HepG2 (cell line): ENCODE results near the gene EPB41L2. TPM values are rescaled to one million over a fixed set of nuclear protein-coding genes. Genes with fewer than 3 reads are reported as not detected.

Experiments used
- CBX5 ChIP-seq: sonication (generic); formaldehyde crosslinking; IDR thresholded peaks from 2 replicates; pipeline ENCODE4 v1.4.0; 2020; ENCODE audit warnings: missing genetic modification reagents, borderline replicate concordance
- CHD2 ChIP-seq: IDR thresholded peaks from 2 replicates; pipeline ENCODE4 v1.6.1; 2011; ENCODE audit warnings: low read depth, low read length, improper control_type of control experiment
- FIP1L1 ChIP-seq: fragments of 200-400 bp; formaldehyde crosslinking; IDR thresholded peaks from 2 replicates; pipeline ENCODE4 v1.6.1; 2018; ENCODE audit warnings: low read depth, mild to moderate bottlenecking, low read length, moderate library complexity, borderline replicate concordance; ENCODE audit not compliant: insufficient read depth
- FOSL2 ChIP-seq: sonication (generic); formaldehyde crosslinking; IDR thresholded peaks from 2 replicates; pipeline ENCODE4 v1.4.0; 2020; ENCODE audit warnings: missing genetic modification reagents
- FOXA3 ChIP-seq: IDR thresholded peaks from 2 replicates; pipeline ENCODE4 v1.6.1; 2016; ENCODE audit warnings: missing genetic modification reagents, missing compliant biosample characterization
- FOXK1 ChIP-seq: sonication (generic); formaldehyde crosslinking; IDR thresholded peaks from 2 replicates; pipeline ENCODE4 v1.4.0; 2020; ENCODE audit warnings: low read depth, missing genetic modification reagents, borderline replicate concordance
- GTF3A ChIP-seq: sonication (generic); formaldehyde crosslinking; conservative IDR thresholded peaks from 2 replicates; pipeline ENCODE4 v1.4.0; 2020; ENCODE audit warnings: mild to moderate bottlenecking, missing genetic modification reagents
- KLF9 ChIP-seq: IDR thresholded peaks from 2 replicates; pipeline ENCODE4 v1.6.1; 2016; ENCODE audit warnings: low read depth
- MED1 ChIP-seq: sonication (generic); formaldehyde crosslinking; IDR thresholded peaks from 2 replicates; pipeline ENCODE4 v1.4.0; 2020; ENCODE audit warnings: missing genetic modification reagents
- MIXL1 ChIP-seq: IDR thresholded peaks from 2 replicates; pipeline ENCODE4 v1.6.1; 2016
- NR1H2 ChIP-seq: sonication (generic); formaldehyde crosslinking; IDR thresholded peaks from 2 replicates; pipeline ENCODE4 v1.8.1; 2022; ENCODE audit warnings: low read depth, missing genetic modification reagents, borderline replicate concordance
- PHF21A ChIP-seq: sonication (generic); formaldehyde crosslinking; IDR thresholded peaks from 2 replicates; pipeline ENCODE4 v1.5.0; 2020; ENCODE audit warnings: mild to moderate bottlenecking, missing genetic modification reagents
- POLR2A ChIP-seq, 2 experiments: IDR thresholded peaks; 2 replicates each; pipeline ENCODE4 v1.6.1; 2011; ENCODE audit warnings: low read depth in 2 of 2, low read length in 2 of 2, mild to moderate bottlenecking in 1 of 2, moderate library complexity in 1 of 2; ENCODE audit not compliant: insufficient read depth in 1 of 2
- ZNF160 ChIP-seq: sonication (generic); formaldehyde crosslinking; IDR thresholded peaks from 2 replicates; pipeline ENCODE4 v1.8.0; 2022; ENCODE audit warnings: mild to moderate bottlenecking, inconsistent platforms, missing genetic modification reagents
- ZNF496 ChIP-seq: sonication (generic); formaldehyde crosslinking; IDR thresholded peaks from 2 replicates; pipeline ENCODE4 v1.8.1; 2023; ENCODE audit warnings: mild to moderate bottlenecking, moderate library complexity, missing genetic modification reagents; ENCODE audit not compliant: insufficient replicate concordance
- polyA plus RNA-seq, 8 experiments: library from polyadenylated mRNA; depleted of rRNA in 3 of 8; stranded (reverse) in 7 of 8; unstranded in 1 of 8; fragments of >200 nt; fragmentation: Illumina TruSeq in 4 of 8; extraction: Trizol in 4 of 8; gene quantifications; 2 replicates each; pipeline versions ENCODE4 v1.2.1 to v1.2.3, GENCODE V29; 2011 to 2016; ENCODE audit warnings: low read depth in 4 of 8, missing spikeins in 1 of 8, mixed read lengths in 1 of 8; ENCODE audit not compliant: insufficient read depth in 1 of 8
- total RNA-seq, 5 experiments: library from RNA; depleted of rRNA; stranded (reverse); fragments of >200 nt; fragmentation: Illumina TruSeq; extraction: Trizol; gene quantifications; 2 replicates each; pipeline ENCODE4 v1.2.3, GENCODE V29; 2016; ENCODE audit warnings: low read depth in 1 of 5
- TF ChIP-seq, protein P1 (sequence below): sonication (generic); formaldehyde crosslinking; IDR thresholded peaks from 2 replicates; pipeline ENCODE4 v1.4.0; 2020; ENCODE audit warnings: missing genetic modification reagents, borderline replicate concordance
- TF ChIP-seq, protein P2 (sequence below): sonication (generic); formaldehyde crosslinking; IDR thresholded peaks from 2 replicates; pipeline ENCODE4 v1.4.0; 2020; ENCODE audit warnings: missing genetic modification reagents; ENCODE audit errors: not compliant biosample characterization
- TF ChIP-seq, protein P3 (sequence below): sonication (generic); formaldehyde crosslinking; IDR thresholded peaks from 2 replicates; pipeline ENCODE4 v1.4.0; 2020; ENCODE audit warnings: mild to moderate bottlenecking, missing genetic modification reagents
- TF ChIP-seq, protein P4 (sequence below): IDR thresholded peaks from 2 replicates; pipeline ENCODE4 v1.4.0; 2020; ENCODE audit warnings: mild to moderate bottlenecking, missing genetic modification reagents
- TF ChIP-seq, protein P5 (sequence below): IDR thresholded peaks from 2 replicates; pipeline ENCODE4 v1.6.1; 2016; ENCODE audit warnings: low read depth, control low read depth

The EPB41L2 gene
- total and polyA plus RNA-seq, 2 of the 13 experiments (the other 11 are each of a cell fraction or from before 2014, with no cell fraction given), result 41.7 to 56.4 TPM

DNA sequence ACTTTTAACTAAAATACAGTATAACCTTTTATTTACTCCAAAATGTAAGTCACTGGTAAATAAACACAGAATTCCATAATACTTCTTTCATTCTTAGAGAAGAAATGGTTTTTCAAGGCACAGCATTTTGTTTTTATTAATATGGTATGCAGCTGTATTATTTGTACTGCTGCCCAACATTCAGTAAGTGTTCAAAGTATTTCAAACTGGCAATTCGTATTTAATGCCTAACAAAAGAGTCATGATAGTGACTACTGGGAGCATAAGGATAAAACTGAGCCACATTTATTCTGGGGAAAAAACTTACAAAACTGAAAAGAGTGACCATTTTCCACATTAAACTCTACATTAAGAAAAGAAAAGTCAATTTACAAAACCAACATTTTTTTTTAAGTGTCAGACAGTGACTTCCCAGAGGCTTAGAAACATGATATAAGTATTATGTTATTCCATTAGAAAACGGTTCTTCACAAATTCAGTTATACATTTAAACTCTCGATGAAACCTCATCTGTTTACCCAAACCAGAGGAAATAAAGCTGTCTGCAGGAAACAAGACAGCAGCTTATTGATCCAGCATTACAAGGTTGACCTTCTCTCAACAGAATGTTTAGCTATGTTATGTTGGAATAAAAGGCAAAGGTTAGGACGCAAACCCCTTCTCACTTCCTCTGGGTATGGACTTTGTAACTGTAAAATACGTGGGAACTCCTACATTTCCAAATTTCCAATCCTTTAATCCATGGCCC lies 24.3 kb downstream of the EPB41L2 start (continued):
- TF ChIP-seq, protein P1, sequence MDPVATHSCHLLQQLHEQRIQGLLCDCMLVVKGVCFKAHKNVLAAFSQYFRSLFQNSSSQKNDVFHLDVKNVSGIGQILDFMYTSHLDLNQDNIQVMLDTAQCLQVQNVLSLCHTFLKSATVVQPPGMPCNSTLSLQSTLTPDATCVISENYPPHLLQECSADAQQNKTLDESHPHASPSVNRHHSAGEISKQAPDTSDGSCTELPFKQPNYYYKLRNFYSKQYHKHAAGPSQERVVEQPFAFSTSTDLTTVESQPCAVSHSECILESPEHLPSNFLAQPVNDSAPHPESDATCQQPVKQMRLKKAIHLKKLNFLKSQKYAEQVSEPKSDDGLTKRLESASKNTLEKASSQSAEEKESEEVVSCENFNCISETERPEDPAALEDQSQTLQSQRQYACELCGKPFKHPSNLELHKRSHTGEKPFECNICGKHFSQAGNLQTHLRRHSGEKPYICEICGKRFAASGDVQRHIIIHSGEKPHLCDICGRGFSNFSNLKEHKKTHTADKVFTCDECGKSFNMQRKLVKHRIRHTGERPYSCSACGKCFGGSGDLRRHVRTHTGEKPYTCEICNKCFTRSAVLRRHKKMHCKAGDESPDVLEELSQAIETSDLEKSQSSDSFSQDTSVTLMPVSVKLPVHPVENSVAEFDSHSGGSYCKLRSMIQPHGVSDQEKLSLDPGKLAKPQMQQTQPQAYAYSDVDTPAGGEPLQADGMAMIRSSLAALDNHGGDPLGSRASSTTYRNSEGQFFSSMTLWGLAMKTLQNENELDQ (CRISPR knock-in tag), result no peak
- TF ChIP-seq GTF3A (CRISPR knock-in tag) (0 out of 2 replicates have a peak, but pooled peaks have one; percentile 69), FOXK1 (CRISPR knock-in tag) (peak; percentile 92), POLR2A (IDR thresholded peaks at IDR 0.05; ENCODE audit: insufficient read depth in 1 of 2, low read depth in 2 of 2, low read length in 2 of 2) (no peak), ZNF496 (no peak), KLF9 (CRISPR knock-in tag) (peak; percentile 41; the same call in 1 of the 2 replicates), CBX5 (CRISPR knock-in tag) (no peak), FOSL2 (CRISPR knock-in tag) (peak; percentile 46; the same call in 1 of the 2 replicates), MED1 (CRISPR knock-in tag) (peak; percentile 99), MIXL1 (CRISPR knock-in tag) (peak; percentile 99), PHF21A (CRISPR knock-in tag) (peak; percentile 97), FOXA3 (CRISPR knock-in tag) (peak; percentile 98), CHD2 (no peak), ZNF160 (no peak), NR1H2 (no peak), FIP1L1 (no peak)
- TF ChIP-seq, protein P2, sequence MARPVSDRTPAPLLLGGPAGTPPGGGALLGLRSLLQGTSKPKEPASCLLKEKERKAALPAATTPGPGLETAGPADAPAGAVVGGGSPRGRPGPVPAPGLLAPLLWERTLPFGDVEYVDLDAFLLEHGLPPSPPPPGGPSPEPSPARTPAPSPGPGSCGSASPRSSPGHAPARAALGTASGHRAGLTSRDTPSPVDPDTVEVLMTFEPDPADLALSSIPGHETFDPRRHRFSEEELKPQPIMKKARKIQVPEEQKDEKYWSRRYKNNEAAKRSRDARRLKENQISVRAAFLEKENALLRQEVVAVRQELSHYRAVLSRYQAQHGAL (CRISPR knock-in tag), result no peak
- TF ChIP-seq, protein P3, sequence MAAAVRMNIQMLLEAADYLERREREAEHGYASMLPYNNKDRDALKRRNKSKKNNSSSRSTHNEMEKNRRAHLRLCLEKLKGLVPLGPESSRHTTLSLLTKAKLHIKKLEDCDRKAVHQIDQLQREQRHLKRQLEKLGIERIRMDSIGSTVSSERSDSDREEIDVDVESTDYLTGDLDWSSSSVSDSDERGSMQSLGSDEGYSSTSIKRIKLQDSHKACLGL, result no peak
- TF ChIP-seq, protein P4, sequence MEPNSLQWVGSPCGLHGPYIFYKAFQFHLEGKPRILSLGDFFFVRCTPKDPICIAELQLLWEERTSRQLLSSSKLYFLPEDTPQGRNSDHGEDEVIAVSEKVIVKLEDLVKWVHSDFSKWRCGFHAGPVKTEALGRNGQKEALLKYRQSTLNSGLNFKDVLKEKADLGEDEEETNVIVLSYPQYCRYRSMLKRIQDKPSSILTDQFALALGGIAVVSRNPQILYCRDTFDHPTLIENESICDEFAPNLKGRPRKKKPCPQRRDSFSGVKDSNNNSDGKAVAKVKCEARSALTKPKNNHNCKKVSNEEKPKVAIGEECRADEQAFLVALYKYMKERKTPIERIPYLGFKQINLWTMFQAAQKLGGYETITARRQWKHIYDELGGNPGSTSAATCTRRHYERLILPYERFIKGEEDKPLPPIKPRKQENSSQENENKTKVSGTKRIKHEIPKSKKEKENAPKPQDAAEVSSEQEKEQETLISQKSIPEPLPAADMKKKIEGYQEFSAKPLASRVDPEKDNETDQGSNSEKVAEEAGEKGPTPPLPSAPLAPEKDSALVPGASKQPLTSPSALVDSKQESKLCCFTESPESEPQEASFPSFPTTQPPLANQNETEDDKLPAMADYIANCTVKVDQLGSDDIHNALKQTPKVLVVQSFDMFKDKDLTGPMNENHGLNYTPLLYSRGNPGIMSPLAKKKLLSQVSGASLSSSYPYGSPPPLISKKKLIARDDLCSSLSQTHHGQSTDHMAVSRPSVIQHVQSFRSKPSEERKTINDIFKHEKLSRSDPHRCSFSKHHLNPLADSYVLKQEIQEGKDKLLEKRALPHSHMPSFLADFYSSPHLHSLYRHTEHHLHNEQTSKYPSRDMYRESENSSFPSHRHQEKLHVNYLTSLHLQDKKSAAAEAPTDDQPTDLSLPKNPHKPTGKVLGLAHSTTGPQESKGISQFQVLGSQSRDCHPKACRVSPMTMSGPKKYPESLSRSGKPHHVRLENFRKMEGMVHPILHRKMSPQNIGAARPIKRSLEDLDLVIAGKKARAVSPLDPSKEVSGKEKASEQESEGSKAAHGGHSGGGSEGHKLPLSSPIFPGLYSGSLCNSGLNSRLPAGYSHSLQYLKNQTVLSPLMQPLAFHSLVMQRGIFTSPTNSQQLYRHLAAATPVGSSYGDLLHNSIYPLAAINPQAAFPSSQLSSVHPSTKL, result peak; percentile 100
- TF ChIP-seq, protein P5, sequence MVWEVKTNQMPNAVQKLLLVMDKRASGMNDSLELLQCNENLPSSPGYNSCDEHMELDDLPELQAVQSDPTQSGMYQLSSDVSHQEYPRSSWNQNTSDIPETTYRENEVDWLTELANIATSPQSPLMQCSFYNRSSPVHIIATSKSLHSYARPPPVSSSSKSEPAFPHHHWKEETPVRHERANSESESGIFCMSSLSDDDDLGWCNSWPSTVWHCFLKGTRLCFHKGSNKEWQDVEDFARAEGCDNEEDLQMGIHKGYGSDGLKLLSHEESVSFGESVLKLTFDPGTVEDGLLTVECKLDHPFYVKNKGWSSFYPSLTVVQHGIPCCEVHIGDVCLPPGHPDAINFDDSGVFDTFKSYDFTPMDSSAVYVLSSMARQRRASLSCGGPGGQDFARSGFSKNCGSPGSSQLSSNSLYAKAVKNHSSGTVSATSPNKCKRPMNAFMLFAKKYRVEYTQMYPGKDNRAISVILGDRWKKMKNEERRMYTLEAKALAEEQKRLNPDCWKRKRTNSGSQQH (CRISPR knock-in tag), result no peak
